Osteocyte (in vitro differentiated cells): ENCODE measurements around the gene NCOA5. TPM values are rescaled to one million over a fixed set of nuclear protein-coding genes. Genes with fewer than 3 reads are reported as not detected.

Source experiments
- DNase-seq: peaks from one replicate; pipeline ENCODE4 v3.0.0; 2021; ENCODE audit warnings: mixed read lengths; ENCODE audit not compliant: unreplicated experiment; ENCODE audit errors: extremely low spot score
- H3K27ac Mint-ChIP-seq: one replicate; pipeline ENCODE4 v1.8.0; 2021; ENCODE audit warnings: mild to moderate bottlenecking, mixed read lengths; ENCODE audit not compliant: unreplicated experiment
- H3K27me3 Mint-ChIP-seq: one replicate; pipeline ENCODE4 v1.8.0; 2021; ENCODE audit warnings: mixed read lengths; ENCODE audit not compliant: unreplicated experiment
- H3K36me3 Mint-ChIP-seq: one replicate; pipeline ENCODE4 v1.8.0; 2021; ENCODE audit warnings: mixed read lengths; ENCODE audit not compliant: unreplicated experiment
- H3K4me1 Mint-ChIP-seq: one replicate; pipeline ENCODE4 v1.8.0; 2021; ENCODE audit warnings: mixed read lengths; ENCODE audit not compliant: unreplicated experiment
- H3K4me3 Mint-ChIP-seq: one replicate; pipeline ENCODE4 v1.8.0; 2021; ENCODE audit warnings: mild to moderate bottlenecking, moderate library complexity, mixed read lengths; ENCODE audit not compliant: unreplicated experiment
- H3K9me3 Mint-ChIP-seq: one replicate; pipeline ENCODE4 v1.8.0; 2021; ENCODE audit warnings: mixed read lengths; ENCODE audit not compliant: unreplicated experiment
- total RNA-seq: library from RNA; stranded (reverse); gene quantifications from 2 replicates; pipeline ENCODE4 v1.2.1, GENCODE V29; 2021
- TF ChIP-seq, protein P1 (sequence below): fragments of 200-600 bp; sonication (generic); IDR thresholded peaks from 2 replicates; pipeline ENCODE4 v1.5.0; 2021; ENCODE audit warnings: antibody characterized with exemption, mild to moderate bottlenecking, moderate library complexity

NCOA5 gene
- total RNA-seq, 1 donor from 2014 or later = 39.0 TPM

DNA sequence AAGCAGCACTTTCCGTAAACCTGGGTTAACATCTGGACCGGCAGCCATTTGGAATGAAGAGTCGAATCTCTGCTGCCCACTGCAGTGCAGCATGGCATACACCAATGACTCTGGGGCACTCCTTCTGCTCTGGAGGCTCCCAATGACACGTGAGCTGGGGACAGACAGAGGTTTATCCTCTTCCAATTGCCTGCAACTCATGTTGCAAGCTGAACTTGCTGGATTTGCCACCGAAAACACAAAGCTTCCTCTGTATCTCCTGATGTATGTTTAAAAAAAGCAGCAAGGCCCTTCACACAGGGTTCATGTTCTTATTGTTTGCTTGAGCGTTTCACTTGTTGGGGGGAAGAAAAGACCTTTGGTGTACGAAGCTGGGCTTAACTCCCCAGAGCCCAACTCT is 10.8 kb downstream of the NCOA5 start:
- Mint-ChIP-seq H3K4me1 (peaks cover 15% of the 10 kb centered on the region), H3K36me3 (peaks cover 26% of the 10 kb centered on the region), H3K4me3 (no peak overlapping the region), H3K27me3 (no peaks in the 10 kb centered on the region), H3K27ac (no peak overlapping the region), H3K9me3 (no peaks in the 10 kb centered on the region)
- no peak for DNase-seq
- TF ChIP-seq, protein P1, sequence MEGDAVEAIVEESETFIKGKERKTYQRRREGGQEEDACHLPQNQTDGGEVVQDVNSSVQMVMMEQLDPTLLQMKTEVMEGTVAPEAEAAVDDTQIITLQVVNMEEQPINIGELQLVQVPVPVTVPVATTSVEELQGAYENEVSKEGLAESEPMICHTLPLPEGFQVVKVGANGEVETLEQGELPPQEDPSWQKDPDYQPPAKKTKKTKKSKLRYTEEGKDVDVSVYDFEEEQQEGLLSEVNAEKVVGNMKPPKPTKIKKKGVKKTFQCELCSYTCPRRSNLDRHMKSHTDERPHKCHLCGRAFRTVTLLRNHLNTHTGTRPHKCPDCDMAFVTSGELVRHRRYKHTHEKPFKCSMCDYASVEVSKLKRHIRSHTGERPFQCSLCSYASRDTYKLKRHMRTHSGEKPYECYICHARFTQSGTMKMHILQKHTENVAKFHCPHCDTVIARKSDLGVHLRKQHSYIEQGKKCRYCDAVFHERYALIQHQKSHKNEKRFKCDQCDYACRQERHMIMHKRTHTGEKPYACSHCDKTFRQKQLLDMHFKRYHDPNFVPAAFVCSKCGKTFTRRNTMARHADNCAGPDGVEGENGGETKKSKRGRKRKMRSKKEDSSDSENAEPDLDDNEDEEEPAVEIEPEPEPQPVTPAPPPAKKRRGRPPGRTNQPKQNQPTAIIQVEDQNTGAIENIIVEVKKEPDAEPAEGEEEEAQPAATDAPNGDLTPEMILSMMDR = no peak

DNA sequence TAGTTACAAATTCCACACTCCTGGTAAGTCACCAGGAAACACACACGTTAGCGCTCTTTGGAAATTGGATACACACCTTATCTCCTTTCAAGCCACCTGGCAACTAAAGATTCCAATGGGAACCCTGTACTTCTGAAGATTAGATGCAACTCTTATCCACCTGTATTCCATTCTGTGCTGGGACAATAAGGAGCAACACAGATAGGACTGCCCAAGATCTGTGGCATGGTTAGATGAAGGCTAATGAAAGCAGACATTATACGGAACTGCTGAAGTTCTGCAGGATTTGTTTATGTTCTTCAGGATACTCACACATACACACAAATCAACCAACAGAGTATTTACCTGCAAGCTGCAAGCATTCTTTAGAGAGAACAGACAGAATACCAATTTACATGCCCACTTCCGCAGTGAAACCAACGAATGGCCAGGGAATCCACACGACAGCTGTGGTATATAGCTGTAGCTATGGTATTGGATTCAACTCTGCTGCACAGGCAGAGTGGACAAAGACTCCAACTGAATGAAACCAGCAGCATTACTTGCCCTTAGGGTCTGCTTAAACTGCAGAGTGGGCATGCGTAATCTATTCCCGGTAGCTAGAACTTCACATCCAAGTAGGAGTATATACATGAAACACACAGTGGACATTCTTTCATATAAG is 12.0 kb downstream of the NCOA5 start:
- Mint-ChIP-seq H3K4me1 (peaks cover 9% of the 10 kb centered on the region), H3K4me3 (no peak overlapping the region), H3K27me3 (no peaks in the 10 kb centered on the region), H3K36me3 (peaks cover 30% of the 10 kb centered on the region), H3K9me3 (no peaks in the 10 kb centered on the region), H3K27ac (no peak overlapping the region)
- no peak for DNase-seq
- TF ChIP-seq, protein P1 = no peak

DNA sequence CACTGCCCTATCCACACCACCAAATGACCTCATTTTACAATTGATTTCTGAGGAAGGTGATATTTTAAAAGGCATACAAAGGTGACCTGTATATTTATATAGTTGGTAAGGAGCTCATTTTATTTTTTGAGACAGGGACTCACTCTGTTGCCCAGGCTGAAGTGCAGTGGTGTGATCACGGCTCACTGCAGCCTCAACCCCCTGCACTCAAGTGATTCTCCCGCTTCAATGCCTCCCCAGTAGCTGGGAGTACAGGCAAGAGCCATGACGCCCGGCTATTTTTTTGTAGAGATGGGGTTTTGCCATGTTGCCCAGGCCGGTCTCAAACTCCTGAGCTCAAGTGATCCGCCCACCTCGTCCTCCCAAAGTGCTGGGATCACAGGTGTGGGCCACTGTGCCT is 13.0 kb downstream of the NCOA5 start:
- DNase-seq = no peak
- no peaks in the 10 kb centered on the region for H3K9me3 Mint-ChIP-seq
- peaks cover 9% of the 10 kb centered on the region for H3K4me1 Mint-ChIP-seq
- H3K4me3 Mint-ChIP-seq = no peak overlapping the region
- H3K36me3 Mint-ChIP-seq = peaks cover 30% of the 10 kb centered on the region
- no peak overlapping the region for H3K27ac Mint-ChIP-seq
- H3K27me3 Mint-ChIP-seq = no peaks in the 10 kb centered on the region
- TF ChIP-seq, protein P1 = no peak

DNA sequence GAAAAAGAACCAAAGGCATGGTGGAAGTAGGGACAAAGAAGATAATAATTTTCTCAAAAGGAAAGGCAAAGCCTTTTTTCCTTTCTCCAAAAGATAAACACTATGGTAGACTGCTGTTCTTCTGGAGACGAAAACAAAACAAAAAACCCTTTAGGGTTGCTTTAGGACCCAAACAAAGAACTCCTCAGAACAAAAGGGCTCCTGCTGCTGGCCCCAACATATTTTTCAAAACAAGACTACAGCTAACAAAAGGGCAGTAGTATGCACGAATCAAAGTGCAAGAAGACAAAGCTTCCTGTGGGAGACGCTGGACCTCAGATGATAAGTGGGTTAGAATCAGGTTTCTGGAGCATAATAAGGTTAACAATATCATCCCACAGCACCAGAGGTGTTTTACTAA is 15.8 kb downstream of the NCOA5 start:
- H3K27ac Mint-ChIP-seq = no peak overlapping the region
- H3K27me3 Mint-ChIP-seq = no peaks in the 10 kb centered on the region

DNA sequence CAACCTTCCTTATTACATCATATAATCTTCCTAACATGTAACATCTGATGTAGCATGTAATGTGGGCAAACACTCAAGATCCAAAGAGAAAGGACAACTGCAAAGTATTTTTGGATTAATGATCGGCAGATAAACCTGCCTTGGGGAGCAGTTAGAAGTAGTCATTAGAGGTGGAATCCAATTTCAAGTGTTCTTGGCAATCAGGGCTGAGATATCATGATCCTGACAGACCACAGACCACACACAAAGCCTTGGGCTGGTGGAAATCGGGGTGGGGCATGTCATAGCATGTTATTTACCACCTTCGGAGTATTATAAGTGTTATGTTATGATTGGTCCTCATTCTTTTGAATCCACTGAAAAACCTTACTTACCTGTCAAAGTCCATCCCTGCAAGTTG is 16.3 kb downstream of the NCOA5 start:
- Mint-ChIP-seq H3K4me1 (peaks cover 4% of the 10 kb centered on the region), H3K9me3 (no peaks in the 10 kb centered on the region), H3K27me3 (no peaks in the 10 kb centered on the region), H3K36me3 (peaks cover 32% of the 10 kb centered on the region), H3K27ac (no peak overlapping the region), H3K4me3 (no peak overlapping the region)
- no peak for DNase-seq
- TF ChIP-seq, protein P1 = no peak

More for the DNA sequence above, 15.8 kb downstream of the NCOA5 start:
- Mint-ChIP-seq H3K4me1 (peaks cover 4% of the 10 kb centered on the region), H3K4me3 (no peak overlapping the region), H3K36me3 (peaks cover 29% of the 10 kb centered on the region), H3K9me3 (no peaks in the 10 kb centered on the region)
- TF ChIP-seq, protein P1 = no peak
- no peak for DNase-seq
